Stimulated activated CD8-positive, alpha-beta memory T cell treated with anti-CD3 and anti-CD28 coated beads, Interleukin-2, amount 100 ng/mL, for 48 hours (primary cell): ENCODE results near the gene IGLL1.
"Not testable (repeated sequence)": the region's sequence is repeated elsewhere in the genome, so short reads cannot be mapped to it uniquely, and the experiment has no call there.

Experiments
- DNase-seq, 2 donors: peaks; one replicate each; pipeline ENCODE4 v3.0.0-alpha.2; 2020; ENCODE audit warnings: low read depth in 2 of 2

The IGLL1 gene

DNA sequence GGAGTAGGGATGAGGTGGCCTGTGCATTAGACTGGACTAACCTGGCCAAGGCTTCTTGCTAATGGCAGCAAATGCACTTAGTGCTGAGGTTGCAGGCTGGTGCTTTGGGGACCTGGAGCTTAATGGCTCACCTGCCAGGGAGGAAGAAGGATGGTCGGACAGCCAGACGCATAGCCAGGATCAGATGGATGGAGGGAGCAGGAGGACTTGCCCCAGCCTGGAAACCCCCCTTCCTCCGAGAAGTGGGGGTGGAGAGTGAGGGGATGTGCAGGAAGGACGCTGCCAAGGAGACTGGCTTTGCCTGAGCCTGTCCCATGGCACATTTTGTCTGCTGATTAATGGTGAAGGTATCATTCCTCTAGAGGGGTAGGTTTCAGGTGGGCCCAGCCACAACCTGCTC, 17.9 kb downstream of the IGLL1 start:
- DNase-seq = no peak

DNA sequence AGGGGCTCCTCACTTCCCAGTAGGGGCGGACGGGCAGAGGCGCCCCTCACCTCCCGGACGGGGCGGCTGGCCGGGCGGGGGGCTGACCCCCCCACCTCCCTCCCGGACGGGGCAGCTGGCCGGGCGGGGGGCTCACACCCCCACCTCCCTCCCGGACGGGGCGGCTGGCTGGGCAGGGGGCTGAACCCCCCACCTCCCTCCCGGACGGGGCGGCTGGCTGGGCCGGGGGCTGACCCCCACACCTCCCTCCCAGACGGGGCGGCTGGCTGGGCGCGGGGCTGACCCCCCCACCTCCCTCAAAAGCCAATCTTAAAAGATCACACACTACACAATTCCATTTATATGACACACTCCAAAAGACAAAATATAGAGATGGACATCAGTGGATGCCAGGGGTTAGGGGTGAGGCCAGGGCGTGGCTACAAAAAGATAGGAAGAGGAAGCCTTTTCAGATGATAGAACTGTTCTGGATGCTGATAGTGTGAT, 19.0 kb downstream of the IGLL1 start:
- not testable (repeated sequence) for DNase-seq

DNA sequence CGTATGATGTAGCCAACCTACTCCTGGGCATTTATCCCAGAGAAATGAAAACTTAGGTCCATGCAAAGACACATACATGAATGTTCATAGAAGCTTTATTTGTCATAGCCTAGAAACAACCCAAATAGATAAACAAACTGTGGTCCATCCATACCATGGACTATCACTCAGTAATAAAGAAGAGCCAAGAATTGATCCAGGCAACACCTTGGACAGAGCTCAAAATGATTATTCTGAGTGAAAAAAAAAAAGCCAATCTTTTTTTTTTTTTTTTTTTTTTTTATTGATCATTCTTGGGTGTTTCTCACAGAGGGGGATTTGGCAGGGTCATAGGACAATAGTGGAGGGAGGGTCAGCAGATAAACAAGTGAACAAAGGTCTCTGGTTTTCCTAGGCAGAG, 19.9 kb downstream of the IGLL1 start:
- not testable (repeated sequence) for DNase-seq

DNA sequence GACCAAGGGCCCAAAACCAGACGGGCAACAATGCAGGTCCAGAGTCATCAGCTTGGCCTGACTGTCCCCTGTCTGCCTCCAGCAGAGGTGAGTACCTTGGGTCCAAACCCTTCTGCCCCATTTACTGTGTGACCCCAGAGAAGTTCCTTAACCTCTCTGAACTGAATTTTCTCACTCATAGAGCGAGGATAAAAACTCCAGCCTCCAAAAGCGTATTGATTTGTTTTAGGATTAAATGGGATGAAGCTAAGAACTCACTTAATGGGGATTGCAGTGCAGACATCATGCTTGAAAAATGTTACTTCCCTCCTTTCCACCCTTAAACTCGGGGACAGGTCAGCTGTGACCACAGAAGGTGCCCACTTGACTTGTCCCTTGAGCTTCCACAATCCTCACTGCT, 22.6 kb downstream of the IGLL1 start:
- DNase-seq = no peak

DNA sequence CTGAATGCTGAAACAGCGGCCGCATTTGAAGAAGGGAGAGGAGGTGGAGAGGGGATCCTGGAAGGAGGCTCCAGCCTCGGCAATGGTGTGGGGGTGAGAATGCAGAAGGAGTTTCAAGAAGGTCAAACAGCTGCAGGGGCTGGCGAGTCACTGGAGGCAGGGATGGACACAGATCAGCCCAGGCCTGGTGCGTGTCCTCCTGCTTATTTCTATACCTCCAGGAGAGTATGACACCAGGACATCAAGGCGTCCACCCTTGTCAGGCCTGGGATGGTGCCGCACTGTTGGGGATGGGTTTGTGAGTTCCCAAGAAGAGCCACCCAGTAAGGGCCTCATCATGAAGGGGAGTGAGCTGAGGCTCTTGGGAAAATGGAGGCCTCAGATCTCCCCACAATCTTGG, 23.1 kb downstream of the IGLL1 start:
- DNase-seq = no peak

DNA sequence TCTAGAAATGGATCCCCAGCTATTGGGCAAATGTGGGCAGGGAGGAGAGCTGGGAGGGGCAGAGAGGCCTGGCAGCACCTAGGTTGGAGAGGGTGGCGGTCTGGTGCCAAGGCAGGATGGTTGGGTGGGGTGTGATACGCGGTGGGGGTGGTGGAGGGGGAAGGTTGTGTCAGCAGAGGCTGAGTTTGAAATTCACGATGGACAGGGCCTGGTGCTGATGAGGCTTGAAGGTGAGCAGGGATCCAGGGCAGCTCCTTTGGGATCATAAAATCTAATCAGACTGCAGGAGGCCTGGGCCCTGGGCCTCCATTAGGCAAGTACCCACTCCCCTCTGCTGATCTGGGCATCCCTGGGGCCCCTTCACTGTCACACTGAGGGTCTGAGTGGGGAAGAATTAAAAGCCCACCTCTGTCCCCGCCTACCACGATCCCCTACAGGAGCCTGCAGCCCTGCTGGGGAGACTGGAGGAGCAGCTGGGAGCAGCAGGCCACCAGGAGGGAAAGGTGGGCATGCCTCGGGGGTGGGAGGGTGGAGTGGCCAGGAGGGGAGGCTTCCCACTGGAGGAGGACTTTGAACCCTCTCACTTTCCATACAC, 24.0 kb downstream of the IGLL1 start:
- DNase-seq = no peak

DNA sequence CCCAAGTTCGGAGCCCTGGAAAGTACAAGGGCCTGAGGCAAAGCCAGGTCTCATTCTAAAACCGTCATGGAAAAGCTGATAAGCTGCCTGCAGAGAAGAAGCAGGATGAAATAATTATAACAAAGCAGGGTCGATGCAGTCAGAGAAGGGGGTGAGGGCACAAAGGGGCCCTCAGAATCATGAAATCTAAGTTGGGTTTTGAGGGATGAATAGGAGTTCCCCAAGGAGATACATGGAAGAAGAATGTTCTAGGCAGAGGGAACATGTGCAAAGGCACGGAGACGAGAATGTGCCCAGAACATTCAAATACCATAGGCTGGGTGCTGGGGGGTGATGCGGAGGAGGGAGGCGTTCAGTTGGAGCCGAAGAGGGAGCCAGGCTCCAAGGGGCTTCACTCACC, 25.0 kb downstream of the IGLL1 start:
- no peak for DNase-seq

DNA sequence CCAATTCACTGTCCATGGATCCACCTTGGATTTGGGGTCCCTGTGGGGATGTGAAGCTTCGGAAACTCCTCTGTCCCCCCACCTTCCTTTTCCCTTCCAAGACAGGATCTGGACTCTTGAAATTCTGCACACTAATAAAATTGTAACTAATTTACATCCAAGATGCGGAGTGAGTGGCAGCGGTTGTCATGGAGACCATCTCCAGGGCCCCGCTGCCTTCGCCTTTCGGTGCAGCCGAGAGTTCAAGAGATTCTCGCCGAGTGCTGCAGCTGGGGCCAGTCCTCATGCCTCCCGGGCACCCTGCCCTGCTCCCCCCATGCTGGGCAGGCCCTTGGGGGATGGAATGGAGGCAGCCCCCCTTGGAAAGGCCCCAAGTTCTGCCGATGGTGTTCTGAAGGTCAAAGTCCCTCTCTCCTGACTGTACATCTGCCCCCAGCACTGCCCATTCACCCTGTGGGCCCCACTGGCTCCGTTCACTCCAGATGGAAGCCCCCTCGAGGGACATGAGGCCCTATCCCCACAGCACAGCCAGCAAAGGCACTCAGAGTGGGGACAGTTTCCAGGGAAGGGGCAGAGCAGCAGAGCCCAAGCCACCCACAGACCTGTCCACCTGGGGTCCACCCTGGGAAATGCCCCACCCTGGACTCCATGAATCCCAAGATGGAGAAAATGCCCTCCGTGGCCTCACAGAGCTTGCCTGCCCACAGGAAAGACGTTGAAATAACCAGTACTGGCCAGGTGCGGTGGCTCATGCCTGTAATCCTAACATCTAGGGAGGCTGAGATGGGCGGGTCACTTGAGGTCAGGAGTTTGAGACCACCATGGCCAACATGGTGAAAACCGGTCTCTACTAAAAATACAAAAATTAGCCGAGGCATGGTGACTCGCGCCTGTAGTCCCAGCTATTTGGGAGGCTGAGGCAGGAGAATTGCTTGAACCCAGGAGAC, 25.9 kb downstream of the IGLL1 start:
- DNase-seq = no peak

DNA sequence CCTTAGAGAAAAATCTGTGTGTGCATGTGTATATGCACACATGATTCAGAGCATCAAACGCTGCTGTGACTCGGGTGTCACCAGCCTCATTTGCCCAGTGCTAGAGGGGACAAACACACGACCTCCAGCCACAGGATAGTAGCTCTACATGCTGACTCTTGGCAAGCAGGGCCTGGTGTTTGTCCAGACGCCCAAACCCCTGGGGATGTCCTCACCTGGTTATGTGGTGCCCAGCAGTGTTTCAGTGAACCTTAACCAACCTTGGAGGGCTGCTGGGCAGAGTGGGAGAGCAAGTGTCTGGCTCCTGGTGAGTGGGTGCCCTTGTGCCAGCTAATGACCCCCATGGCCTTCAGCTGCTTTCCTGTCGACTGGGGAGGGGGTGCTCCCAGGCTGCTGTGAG, 26.7 kb downstream of the IGLL1 start:
- DNase-seq = no peak

DNA sequence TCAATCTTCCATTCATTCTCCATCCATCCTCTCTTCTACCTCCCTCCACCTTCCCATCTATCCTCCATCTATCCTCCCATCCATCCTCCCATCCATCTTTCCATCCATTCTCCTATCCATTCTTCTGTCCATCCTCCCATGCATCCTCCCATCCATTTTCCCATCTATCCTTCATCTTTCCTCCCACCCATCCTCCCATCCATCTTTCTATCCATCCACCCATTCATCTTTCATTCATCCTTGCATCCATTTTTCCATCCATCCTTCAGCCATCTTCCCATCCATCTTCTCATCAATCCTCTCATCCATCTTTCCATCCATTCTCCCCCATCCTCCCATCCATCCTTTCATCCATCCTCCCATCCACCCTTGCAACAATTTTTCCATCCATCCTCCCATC, 27.5 kb downstream of the IGLL1 start:
- DNase-seq = no peak

DNA sequence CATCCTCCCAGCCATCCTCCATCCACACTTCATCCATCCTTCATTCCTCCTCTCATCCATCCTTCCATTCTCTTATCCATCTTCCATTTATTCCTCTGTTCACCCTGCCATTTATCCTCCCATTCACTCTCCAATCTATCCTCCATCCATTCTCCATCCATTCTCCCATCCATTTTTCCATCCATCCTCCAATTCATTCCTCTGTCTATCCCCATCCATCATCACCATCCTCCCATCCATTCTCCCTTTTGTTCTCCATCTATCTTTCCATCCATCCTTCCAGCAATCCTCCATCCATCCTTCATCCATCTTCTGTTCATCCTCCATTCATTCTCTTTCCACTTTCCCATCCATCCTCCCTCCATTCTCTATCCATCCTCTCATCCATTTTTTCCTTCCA, 28.7 kb downstream of the IGLL1 start:
- no peak for DNase-seq

DNA sequence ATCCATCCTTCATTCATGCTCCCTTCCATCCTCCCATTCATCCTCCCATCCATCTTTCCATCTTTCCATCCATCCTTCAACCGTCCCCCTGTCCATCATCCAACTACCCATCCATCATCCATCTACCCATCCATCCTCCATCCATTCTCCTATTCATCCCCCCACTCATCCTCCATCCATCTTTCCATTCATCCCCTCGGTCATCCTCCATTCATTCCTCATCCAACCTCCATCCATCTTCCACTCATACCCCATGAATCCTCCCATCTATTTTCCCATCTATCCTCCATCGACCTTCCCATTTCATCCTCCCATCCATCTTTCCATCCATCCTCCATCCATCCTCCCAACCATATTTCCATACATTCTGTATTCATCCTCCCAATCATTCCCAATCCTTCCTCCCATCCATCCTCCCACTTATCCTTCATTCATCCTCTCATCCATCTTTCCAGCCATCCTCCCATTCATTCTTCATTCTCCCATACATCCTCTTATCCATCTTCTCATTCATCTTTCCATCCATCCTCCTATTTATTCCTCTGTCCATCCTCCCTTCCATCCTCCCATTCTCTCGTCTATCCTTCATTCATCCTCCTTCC, 29.9 kb downstream of the IGLL1 start:
- no peak for DNase-seq

DNA sequence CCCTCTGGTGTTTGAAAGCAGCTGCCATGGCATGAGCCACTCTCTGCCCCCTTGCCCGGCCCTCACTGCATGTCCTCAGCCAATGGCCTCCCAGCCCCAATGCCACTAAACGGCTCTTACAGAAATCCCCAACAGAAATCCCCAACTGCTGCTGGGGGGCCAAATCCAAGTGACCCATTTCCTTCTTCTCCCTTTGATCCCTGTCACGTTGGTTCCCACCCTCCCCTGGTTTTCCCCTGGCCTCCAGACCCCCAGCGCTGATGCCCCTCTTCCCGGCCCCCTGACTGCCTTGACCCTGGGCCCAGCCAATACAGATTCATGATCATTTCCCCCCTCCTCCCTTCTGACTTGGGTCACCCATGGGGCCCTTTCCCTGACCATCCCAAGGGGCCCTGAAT, 30.9 kb downstream of the IGLL1 start:
- DNase-seq = no peak

DNA sequence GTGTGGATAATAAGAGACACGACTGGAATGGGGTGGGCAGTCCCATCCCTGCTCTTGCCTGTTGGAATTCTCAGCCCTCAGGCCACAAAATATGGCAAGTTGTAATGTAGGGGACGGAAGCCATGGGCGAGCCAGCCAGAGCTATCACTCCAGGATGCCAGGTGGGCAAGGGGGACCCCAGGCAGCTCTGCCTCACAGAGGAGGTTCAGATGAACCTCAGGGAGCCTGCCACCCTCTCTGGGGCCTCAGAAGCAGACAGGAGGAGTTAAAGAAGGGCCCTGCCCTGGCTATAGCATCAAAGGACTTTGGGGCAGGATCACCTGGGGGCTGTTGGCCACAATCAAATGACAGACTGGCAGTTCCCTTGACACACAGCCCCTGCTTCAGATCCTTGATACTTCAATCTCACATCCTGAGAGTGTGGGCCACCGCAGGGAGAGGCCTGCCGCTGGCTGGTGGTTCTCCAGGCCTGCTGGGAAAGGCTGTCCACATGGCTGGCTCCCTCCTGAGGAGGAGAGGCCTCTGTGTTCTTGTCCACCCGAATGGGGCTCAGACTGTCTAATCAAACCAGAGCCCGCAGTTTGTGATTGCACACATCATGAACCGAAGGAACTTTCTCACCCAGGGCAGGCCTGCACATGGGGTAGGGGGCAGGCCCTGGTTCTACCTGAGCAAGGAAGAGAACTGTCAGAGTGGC, 31.4 kb downstream of the IGLL1 start:
- no peak for DNase-seq

DNA sequence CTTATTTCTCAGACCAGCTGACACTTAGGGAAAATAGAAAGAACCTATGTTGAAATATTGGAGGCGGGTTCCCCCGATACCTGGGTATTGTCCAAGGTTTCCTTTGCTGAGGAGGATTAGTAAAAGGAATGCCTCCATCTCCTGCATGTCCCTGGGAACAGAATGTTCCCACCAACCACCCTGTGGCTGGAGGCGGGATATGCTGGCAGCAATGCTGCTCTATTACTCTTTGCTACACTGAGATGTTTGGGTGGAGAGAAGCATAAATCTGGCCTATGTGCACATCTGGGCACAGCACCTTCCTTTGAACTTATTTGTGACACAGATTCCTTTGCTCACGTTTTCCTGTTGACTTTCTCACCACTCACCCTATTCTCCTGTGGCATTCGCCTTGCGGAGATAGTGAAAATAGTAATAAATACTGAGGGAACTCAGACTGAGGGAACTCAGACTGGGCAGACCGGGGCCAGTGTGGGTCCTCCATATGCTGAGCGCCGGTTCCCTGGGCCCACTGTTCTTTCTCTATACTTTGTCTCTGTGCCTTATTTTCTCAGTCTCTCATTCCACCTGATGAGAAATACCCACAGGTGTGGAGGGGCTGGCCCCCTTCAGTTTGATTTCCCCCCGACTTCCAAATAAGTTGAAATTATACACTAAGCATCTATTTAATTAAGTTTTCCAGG, 32.1 kb downstream of the IGLL1 start:
- no peak for DNase-seq

DNA sequence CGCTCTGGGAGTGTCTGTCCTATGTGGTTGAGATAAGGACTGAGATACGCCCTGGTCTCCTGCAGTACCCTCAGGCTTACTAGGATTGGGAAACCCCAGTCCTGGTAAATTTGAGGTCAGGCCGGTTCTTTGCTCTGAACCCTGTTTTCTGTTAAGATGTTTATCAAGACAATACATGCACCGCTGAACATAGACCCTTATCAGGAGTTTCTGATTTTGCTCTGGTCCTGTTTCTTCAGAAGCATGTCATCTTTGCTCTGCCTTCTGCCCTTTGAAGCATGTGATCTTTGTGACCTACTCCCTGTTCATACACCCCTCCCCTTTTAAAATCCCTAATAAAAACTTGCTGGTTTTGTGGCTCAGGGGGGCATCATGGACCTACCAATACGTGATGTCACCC, 32.7 kb downstream of the IGLL1 start:
- not testable (repeated sequence) for DNase-seq

DNA sequence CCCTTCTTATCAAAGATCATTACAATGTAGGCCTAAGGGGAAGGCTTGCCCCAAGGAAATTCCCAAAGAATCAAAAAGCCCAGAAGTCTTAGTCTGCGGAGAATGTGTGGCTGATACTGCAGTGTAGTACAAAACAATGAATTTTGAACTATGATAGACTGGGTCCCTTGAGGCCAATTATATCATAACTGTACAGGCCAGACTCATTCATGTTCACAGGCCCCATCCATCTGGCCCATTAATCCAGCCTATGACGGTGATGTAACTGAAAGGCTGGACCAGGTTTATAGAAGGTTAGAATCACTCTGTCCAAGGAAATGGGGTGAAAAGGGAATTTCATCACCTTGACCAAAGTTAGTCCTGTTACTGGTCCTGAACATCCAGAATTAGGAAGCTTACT, 35.2 kb downstream of the IGLL1 start:
- DNase-seq = no peak

DNA sequence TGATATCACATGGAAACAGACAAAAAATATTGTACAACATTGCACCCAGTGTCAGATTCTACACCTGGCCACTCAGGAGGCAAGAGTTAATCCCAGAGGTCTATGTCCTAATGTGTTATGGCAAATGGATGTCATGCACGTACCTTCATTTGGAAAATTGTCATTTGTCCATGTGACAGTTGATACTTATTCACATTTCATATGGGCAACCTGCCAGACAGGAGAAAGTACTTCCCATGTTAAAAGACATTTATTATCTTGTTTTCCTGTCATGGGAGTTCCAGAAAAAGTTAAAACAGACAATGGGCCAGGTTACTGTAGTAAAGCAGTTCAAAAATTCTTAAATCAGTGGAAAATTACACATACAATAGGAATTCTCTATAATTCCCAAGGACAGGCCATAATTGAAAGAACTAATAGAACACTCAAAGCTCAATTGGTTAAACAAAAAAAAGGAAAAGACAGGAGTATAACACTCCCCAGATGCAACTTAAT, 36.5 kb downstream of the IGLL1 start:
- not testable (repeated sequence) for DNase-seq

DNA sequence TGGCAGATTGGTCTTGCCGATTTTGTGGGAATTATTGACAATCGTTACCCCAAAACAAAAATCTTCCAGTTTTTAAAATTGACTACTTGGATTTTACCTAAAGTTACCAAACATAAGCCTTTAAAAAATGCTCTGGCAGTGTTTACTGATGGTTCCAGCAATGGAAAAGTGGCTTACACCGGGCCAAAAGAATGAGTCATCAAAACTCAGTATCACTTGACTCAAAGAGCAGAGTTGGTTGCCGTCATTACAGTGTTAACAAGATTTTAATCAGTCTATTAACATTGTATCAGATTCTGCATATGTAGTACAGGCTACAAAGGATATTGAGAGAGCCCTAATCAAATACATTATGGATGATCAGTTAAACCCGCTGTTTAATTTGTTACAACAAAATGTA, 37.2 kb downstream of the IGLL1 start:
- no peak for DNase-seq

DNA sequence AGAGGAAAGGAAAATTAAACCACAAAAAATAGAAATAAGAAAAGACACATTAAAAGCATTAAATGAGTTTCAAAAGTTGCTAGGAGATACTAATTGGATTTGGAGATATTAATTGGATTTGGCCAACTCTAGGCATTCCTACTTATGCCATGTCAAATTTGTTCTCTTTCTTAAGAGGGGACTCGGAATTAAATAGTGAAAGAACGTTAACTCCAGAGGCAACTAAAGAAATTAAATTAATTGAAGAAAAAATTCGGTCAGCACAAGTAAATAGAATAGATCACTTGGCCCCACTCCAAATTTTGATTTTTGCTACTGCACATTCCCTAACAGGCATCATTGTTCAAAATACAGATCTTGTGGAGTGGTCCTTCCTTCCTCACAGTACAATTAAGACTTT, 37.7 kb downstream of the IGLL1 start:
- not testable (repeated sequence) for DNase-seq

DNA sequence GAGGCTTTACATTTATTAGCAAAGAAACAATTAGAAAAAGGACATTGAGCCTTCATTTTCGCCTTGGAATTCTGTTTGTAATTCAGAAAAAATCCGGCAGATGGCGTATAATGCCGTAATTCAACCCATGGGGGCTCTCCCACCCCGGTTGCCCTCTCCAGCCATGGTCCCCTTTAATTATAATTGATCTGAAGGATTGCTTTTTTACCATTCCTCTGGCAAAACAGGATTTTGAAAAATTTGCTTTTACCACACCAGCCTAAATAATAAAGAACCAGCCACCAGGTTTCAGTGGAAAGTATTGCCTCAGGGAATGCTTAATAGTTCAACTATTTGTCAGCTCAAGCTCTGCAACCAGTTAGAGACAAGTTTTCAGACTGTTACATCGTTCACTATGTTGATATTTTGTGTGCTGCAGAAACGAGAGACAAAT, 38.2 kb downstream of the IGLL1 start:
- DNase-seq = not testable (repeated sequence)
